ENCODE measurements around the gene SUFU.

Gene SUFU

DNA sequence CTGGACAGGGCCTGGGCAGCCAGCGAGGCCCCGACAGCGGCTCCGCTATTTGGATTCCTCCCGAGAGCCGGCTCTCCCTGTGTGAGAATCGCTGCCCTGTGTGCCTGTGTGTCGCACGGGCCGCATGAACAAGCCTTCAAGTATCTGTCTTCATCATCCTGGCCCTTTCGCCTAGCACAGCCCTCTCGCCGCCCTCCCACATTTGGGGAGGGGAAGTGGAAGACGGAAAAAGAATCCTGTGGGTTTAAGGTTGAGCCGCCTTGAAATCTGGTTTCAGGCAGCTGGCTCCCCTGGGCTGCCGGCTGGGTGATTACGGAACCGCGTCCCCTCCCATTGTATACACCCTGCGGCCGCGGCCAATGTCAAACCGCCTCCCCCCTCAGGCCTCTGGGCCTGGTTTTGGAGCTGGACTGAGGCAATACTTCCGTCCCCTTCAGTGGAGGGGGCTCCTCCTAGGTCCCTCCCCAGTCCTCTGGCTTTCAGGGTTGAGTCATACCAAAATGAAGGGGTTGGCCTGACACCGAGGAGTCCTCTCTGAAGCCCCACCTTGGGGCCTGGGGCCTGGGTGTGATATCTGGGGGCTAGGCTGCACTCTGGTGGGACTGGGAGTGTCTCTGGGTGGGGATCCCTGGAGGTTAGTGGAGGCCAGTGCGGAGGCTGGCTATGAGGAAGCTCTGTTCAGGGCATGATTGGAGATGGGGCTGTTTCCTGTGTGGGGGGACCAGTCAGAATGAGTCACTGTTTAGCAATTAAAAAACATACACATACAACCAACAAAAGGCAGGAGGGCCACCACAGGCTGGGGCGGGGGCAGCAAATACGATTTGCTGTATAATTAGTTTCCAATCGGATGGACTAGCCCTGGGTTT is 142.2 kb downstream of the SUFU start:
- no peak for DNase-seq (ENCODE audit: extremely low spot score, insufficient read length, low read depth)
- peak; percentile 93 for FAIRE-seq

DNA sequence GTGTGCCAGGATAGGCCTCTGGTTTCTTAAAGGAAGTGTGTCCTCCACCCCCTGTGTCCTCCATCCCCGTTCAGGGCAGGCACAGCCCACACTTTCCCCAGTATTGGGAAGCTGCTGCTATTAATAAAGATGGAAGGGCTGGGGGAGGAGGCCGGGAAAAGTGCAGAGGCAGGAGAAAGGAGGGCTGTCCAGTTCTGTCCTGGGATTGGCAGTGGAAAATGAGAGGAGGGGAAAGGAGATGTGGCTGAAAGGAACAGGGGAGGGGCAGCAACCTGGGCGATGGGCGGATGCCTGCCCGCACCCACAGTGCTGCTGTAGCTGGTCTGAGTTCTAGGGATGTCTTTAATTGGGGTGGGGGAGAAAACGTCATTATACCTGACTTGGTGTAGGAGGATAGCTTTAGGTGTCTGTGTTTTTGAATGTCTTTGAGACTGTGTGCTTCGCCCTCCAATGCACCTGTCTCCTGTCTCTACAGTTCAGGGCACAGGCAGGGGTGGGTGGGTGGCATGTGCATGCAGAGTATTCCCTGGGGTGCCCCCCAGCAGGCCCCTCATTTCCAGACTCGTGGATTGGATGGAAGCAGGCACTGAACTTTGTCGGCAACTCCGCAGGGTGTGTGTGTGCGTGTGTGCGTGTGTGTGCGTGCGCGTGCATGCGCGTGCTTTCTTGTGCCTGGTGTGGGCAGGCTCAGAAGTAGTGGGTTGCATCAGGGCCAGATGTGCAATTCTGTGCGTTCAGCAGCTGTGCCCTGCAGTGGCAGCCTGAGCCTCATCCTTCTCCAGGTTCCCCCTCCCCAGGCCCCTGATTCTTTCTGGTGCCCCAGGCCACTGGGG is 143.1 kb downstream of the SUFU start:
- DNase-seq (ENCODE audit: extremely low spot score, insufficient read length, low read depth): no peak
- FAIRE-seq: peak; percentile 71

DNA sequence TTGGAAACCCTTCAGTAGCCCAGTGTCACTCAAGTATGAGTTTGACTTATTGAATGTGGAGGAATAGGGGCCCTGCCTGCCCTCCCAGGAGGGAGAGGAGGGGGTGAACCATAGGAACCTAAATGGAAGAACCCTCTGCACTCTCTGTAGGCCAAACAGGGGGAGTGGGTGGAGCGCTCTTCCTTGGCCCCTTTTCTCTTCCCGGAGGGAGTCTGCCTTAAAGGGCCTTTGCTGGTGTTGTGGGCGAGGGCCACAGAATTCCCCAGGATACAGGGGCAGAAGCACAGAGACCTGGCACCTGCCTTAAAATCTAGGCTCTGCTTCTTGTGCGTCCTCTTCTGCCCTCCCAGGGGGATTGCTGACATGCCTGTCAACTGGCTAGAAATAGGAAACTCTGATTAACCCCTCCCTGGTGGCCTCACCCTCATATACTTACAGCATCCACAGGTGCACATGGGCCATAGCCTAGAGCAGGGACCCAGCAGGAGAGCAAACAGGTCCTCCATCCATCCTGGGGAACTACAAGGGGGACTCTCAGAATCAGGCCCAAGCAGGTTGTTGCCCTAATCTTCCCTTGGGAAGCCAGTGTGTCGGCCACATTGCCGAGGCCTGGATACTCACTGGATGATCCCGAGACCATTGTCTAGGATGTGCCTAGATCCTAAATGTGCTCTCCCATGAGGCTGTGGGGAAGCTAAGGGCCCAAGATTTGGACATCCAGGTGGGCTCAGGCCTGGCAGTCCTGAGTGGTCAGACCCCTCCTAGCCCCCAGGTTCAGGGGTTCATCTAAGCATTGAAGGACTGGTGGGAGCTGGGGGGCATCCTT is 143.9 kb downstream of the SUFU start:
- DNase-seq (ENCODE audit: extremely low spot score, insufficient read length, low read depth): no peak
- peak; percentile 63 for FAIRE-seq

DNA sequence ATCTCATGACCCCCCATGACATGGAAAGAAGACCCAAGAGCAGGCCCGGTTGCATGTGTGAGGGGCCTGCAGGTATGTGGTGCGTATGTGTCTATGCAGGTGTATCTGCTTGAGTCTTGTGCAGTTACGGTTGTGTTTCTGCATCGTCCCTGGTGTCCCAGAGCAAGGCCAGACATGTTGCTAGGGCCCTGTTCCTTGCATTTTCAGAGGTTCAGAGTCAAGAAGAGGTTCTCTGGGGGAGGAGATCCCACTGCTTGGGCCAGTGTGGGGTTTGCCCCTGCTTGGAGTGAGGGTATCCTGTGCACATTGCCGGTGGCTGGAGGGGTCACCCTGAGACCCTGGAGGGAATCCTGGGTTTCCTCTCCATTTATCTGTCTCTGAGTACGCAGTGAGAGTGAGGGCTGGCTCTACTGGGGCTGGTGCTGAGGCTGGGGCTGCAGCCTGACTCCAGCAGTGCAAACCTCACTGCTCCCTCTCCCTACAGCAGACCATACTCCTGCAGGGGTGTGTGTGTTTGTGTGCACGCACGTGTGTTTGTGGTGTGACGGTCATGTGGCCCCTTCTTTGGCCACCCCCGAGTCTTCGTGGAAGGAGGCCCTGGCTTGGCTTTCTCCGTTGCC is 144.6 kb downstream of the SUFU start:
- FAIRE-seq: no peak
- no peak for DNase-seq (ENCODE audit: extremely low spot score, insufficient read length, low read depth)

DNA sequence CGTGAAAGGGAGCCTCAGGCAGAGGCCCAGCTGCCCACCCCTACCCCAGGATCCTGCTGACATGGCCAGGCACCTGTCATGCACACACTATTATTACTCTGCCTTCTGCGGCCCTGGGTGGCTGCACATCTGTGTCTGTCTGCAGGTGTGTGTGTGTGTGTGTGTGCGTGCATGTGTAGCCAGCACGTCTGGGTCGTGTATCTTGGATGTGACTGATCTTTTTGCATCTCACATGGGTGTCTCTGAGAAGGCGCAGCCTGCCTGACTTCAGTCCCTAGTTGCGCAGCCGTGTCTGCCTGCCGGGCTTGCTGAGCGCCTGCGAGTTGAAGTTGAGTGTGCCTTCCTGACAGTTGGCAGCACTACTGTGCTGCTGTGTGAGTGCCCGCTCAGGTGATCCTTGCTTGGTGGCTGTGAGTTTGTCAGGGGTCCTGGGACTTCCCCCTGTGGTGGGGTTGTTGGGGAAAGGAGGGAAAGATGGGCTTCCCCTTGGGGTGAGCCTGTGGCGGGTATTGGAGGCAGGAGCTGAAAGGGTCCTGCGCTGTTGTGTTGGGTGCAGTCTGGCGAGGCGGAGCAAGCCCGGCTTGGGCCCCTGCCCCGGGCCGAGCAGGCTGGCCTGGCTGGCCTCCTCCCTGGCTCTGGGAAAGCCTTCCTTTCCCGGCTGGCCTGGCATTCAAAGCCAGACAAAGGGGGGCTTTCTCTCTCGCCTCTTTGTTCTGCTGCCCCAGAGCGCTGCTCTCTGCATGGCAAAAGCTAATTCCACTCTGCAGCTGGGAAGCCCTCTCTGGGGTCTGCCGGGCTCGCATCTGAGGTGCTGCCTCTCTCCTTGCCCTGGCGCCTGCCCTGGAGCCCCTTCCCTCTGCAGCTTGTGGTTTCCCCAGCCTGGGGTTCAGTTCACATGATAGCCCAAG is 145.4 kb downstream of the SUFU start:
- peak; percentile 64 for FAIRE-seq

DNA sequence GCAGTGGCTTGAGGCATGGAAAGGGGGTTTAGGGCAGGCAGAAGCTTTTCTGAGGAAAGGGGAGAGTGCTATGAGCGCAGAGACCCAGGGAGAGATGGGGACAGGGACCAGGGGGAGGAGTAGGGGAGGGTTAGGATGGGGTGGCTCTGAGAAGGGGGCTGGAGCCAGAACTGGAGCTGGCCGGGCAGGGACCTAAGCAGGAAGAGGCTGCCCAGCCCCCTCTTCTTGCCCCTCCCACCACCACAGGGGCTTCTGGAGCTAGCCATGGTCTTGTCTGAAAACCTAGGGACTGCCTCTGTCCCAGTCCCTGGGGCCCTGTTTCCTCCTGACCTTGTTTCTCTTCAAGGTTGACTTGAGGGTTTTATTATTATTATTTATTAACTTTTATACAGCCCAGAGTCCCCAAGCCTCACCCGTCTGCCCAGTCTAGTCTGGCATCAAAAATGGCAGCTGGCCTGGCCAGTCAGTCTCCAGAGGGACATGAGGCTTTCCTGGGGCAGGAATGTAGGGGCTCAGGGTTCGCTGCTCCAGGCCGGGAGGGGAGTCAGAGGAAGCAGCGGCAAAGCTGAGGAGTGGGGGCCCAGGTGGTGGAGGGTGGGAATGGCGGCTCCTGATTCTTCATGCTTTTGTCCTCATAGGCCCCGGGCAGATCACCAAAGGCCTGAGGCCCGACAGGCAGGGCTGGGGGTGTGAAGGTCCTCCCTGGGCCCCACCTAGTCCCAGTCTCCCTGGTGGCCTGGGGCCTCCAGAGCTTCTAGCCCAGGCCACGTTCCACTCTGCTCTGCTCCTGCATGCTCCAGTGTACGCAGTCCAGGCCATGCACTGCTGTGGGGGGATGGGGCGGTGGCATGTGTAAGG is 146.3 kb downstream of the SUFU start:
- FAIRE-seq (no peak), DNase-seq (ENCODE audit: extremely low spot score, insufficient read length, low read depth) (no peak)

More for the DNA sequence above, 145.4 kb downstream of the SUFU start:
- no peak for DNase-seq (ENCODE audit: extremely low spot score, insufficient read length, low read depth)

DNA sequence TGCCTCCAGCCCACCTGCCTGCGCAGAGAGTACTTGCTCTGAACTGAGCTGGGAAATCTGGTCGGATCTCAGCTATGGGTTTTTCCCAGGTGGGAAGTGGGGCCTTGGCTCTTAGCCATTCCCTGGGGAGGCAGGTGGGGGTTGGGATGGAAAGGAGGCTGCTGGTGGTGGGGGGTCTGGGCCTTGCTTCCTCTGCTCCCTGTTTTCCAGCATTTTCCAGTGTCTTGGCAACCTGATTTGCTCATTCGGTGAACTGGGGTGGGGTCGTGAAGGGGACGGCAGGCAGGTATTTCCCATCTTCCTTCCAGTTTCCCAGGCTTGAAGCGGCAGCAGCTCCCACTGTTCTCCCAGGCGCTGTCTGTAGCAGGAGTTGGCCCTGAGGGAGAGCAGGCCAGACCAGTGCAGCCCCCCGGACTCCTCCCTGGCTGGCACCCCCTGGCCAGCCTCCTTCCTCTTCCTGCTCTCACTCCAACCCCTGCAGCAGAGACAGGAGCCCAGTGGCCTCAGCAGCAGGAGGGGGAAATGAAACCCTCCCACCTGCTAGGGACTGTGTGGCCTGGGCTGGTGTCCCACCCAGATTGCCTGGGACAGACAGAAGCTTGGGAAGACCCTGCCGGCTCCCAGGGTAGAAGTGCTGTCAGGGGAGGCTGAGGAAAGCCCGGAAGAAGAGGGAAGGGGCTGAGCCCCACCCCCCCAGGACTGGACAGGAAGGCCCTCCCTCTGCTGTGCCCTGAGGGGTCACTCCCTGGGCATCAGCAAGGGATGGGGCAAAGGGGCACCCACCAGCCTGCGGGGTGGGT is 147.1 kb downstream of the SUFU start:
- peak; percentile 75 for FAIRE-seq

DNA sequence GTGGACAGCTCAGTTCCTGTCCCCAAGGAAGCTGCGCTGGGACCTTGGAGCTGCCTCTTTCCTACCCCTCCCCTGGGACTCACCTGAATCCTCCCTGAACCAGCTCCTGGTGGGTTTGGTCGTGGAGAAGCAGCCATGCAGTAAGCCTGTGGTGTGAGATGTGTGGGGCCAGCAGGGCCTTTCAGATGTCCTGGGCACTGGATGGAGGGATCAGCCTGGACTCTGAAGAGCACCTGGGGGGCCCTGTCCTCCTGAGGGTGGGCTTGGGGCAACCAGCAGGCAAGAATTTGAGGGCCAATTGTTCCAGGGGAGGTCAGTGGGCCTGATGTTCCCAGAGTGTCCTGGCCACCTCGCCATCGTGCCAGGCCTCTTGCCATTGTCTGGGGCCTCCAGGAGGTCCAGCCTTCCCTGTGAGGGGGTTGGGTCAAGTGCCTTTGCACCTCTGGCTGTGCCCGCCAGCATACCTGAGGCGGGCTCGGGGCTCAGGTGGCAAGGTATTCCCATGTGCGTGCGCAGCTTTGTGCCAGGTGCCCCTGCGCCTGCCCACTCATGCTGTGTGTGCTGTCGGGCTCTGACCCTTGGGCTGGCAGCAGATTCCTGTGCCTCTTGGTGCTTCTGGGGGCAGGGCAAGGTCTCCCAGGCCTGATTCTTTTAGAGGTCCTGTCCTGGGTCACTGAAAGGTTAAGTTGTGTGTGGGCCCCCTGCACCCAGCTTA is 147.8 kb downstream of the SUFU start:
- FAIRE-seq (no peak), DNase-seq (ENCODE audit: extremely low spot score, insufficient read length, low read depth) (no peak)

More for the DNA sequence above, 147.1 kb downstream of the SUFU start:
- DNase-seq (ENCODE audit: extremely low spot score, insufficient read length, low read depth): no peak

DNA sequence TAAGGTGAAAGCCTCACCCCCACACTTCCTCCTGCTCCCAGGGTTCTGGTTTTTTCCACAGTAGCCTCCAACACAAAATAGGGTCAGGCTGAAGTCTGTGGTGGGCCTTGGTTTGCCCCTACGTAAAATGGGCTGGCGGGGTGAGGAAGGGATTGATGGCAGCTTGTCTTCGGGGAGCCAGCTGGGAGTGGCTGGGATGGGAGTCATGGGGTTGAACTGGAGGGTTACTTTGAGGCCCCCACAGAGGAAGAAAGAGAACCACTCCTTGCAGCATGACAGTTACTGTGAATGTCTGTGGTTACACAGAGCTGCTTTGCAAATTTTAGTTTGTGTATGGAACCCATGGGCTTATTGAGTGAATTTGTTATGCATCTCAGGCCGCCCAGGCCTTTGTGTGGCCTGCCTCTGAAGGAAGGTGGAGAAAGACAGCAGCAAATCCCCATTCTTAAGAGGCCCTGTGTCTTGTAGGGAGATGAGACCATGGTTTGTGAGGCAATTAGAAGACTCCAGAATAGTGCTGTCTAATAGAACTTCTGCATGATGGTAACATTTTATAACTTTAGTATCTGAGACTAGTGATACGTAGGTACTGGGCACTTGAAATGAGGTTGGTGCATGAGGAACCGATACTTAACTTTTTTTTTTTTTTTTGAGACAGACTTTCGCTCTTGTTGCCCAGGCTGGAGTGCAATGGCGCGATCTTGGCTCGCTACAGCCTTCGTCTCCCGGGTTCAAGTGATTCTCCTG is 148.6 kb downstream of the SUFU start:
- FAIRE-seq: peak; percentile 96
- no peak for DNase-seq (ENCODE audit: extremely low spot score, insufficient read length, low read depth)

DNA sequence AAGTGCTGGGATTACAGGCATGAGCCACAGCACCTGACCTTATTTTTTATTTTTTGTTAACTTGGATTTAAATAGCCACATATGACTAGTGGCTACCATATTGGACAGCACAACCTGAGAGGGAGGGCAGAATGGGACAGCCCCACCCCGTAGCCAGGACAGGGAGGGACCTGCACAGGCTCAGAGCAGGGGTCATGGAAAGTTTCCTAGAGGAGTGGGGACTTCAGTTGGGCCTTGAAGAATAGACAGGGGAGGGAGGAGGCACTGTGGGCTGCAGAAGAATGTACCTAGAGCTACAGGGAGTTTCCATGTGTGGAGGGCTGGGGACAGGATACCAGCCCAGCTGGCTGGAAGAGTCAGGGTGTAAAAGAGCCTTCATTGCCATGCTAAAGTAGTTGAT is 149.3 kb downstream of the SUFU start:
- FAIRE-seq: peak; percentile 60
- no peak for DNase-seq (ENCODE audit: extremely low spot score, insufficient read length, low read depth)

DNA sequence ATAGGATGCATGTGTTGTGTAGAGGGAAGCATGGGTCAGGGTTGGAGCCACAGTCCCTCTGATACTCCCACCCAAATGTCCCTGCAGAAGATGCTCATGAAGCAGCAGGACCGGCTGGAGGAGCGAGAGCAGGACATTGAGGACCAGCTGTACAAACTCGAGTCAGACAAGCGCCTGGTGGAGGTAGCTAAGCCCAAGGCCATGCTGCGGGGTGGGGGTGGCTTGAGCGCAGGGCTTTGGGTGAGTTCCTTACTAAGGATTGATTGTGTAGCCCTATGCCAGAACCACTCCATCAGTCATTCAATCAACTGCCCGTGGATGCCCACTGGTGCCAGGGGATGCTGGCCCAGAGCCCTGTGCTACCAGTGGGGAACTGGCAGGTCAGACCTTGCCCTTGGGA is 150.8 kb downstream of the SUFU start:
- FAIRE-seq (no peak), DNase-seq (ENCODE audit: extremely low spot score, insufficient read length, low read depth) (no peak)

DNA sequence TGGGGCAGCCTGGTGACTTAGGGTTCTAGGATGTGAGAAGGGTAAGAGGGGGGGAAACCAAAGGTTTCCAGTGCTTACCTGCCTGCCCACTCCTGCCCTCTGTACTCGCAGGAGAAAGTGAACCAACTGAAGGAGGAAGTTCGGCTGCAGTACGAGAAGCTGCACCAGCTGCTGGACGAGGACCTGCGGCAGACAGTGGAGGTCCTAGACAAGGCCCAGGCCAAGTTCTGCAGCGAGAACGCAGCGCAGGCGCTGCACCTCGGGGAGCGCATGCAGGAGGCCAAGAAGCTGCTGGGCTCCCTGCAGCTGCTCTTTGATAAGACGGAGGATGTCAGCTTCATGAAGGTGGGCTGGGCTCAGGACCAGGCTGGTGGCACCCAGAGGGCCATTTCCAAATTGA is 151.2 kb downstream of the SUFU start:
- FAIRE-seq: no peak
- DNase-seq (ENCODE audit: extremely low spot score, insufficient read length, low read depth): no peak

DNA sequence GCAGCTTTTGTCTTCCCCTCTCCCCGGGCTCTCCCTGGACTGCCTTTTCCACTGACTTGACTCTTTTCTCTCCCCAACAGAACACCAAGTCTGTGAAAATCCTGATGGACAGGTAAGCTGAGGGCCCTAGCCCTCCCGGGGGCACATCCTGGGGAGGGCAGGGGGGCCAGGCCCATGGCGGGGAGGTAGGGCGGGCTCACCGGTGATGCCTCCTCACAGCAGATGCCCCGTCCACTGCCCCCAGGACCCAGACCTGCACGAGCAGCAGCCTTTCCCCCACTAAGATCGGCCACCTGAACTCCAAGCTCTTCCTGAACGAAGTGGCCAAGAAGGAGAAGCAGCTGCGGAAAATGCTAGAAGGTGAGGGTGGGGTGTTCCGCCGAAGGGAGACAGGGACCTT is 152.3 kb downstream of the SUFU start:
- DNase-seq (ENCODE audit: extremely low spot score, insufficient read length, low read depth): no peak
- no peak for FAIRE-seq

DNA sequence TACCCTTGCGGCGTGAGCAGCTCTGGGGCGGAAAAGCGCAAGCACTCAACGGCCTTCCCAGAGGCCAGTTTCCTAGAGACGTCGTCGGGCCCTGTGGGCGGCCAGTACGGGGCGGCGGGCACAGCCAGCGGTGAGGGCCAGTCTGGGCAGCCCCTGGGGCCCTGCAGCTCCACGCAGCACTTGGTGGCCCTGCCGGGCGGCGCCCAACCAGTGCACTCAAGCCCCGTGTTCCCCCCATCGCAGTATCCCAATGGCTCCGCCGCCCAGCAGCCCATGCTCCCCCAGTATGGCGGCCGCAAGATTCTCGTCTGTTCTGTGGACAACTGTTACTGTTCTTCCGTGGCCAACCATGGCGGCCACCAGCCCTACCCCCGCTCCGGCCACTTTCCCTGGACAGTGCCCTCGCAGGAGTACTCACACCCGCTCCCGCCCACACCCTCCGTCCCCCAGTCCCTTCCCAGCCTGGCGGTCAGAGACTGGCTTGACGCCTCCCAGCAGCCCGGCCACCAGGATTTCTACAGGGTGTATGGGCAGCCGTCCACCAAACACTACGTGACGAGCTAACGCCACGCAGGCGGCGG is 153.1 kb downstream of the SUFU start:
- DNase-seq (ENCODE audit: extremely low spot score, insufficient read length, low read depth) (no peak), FAIRE-seq (no peak)

DNA sequence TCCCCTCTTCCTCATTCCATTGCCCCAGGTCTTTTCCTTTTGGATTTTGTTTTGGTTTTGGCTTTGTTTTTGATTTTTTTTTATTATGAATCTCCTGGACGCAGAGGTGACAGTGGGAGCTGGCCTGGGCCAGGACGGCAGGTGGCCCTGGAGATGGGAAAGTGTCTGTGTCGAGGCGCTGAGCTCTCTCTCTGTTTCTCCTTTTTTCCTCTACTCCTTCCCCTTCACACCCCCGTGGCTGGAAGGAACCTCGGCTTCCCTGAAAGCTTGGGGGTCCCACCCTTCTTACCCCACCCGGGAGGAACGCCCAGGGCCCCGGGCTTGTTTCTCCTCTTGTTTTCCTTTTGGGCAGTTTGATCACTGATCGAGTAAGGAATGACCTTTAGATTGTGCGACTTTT is 153.7 kb downstream of the SUFU start:
- FAIRE-seq (no peak), DNase-seq (ENCODE audit: extremely low spot score, insufficient read length, low read depth) (no peak)

All from GM18507 (cell line).